ENCODE measurements around the gene DENND6B. TPM values are rescaled to one million over a fixed set of nuclear protein-coding genes. Genes with fewer than 3 reads are reported as not detected.

The DENND6B gene
- total and polyA plus RNA-seq, 2 of the 13 experiments (the other 11 are each of a cell fraction or from before 2014, with no cell fraction given): 0.95 to 3.8 TPM

DNA sequence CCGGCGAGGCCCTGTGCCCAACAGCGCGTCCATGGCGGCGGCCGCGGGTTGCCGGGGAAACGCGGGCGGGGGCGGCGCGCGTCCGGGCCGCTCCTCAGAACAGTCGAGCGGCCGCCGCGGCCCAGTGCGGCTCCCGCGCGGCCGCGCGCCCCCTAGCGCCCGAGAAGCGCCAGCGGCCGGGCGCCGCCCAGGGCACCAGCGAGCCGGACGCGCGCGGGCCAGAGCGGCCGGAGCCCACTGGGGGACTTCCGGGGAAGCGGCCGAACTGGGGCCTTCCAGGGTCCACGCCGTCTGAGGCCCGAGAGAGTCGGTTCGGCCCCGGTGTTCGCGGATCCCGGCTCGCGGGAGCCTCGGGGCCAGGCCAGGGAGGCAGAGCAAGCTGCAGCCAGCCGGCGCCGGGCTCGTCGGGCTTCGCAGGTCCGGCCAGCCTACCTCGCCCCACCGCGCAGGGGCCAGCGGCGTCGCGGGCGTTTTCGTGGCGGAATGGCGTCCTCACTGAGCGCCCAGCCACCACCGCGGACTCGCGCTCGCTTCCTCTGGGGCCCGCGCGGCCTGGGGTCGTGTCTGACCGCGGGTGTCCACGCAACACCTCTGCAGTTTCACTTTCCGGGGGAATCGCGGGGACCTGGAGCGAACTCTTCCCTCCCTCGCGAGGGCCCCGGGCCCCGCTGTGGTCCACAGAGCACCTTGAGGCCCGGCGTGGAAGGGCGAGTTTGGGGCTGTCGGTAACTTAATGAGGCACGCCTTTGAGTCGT, at the start of gene DENND6B (continued):
- TF ChIP-seq HNRNPH1 (optimal IDR thresholded peaks at IDR 0.05; ENCODE audit: low read depth, low read length): no peak
- TF ChIP-seq GLI4 (CRISPR knock-in tag; IDR thresholded peaks at IDR 0.05; ENCODE audit: borderline replicate concordance): peak; percentile 91; the same call in 1 of the 2 replicates
- no peak for TF ChIP-seq RBM22 (optimal IDR thresholded peaks at IDR 0.05; ENCODE audit: low read length)
- TF ChIP-seq, protein P1, sequence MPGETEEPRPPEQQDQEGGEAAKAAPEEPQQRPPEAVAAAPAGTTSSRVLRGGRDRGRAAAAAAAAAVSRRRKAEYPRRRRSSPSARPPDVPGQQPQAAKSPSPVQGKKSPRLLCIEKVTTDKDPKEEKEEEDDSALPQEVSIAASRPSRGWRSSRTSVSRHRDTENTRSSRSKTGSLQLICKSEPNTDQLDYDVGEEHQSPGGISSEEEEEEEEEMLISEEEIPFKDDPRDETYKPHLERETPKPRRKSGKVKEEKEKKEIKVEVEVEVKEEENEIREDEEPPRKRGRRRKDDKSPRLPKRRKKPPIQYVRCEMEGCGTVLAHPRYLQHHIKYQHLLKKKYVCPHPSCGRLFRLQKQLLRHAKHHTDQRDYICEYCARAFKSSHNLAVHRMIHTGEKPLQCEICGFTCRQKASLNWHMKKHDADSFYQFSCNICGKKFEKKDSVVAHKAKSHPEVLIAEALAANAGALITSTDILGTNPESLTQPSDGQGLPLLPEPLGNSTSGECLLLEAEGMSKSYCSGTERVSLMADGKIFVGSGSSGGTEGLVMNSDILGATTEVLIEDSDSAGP (CRISPR knock-in tag; IDR thresholded peaks at IDR 0.05; ENCODE audit: borderline replicate concordance): peak; percentile 45; the same call in 1 of the 2 replicates
- peak; percentile 71; the same call in 1 of the 2 replicates for TF ChIP-seq MYC (CRISPR knock-in tag; IDR thresholded peaks at IDR 0.05; ENCODE audit: borderline replicate concordance)
- no peak for TF ChIP-seq HNRNPUL1 (IDR thresholded peaks at IDR 0.05; ENCODE audit: low read depth, low read length)
- TF ChIP-seq, protein P2, sequence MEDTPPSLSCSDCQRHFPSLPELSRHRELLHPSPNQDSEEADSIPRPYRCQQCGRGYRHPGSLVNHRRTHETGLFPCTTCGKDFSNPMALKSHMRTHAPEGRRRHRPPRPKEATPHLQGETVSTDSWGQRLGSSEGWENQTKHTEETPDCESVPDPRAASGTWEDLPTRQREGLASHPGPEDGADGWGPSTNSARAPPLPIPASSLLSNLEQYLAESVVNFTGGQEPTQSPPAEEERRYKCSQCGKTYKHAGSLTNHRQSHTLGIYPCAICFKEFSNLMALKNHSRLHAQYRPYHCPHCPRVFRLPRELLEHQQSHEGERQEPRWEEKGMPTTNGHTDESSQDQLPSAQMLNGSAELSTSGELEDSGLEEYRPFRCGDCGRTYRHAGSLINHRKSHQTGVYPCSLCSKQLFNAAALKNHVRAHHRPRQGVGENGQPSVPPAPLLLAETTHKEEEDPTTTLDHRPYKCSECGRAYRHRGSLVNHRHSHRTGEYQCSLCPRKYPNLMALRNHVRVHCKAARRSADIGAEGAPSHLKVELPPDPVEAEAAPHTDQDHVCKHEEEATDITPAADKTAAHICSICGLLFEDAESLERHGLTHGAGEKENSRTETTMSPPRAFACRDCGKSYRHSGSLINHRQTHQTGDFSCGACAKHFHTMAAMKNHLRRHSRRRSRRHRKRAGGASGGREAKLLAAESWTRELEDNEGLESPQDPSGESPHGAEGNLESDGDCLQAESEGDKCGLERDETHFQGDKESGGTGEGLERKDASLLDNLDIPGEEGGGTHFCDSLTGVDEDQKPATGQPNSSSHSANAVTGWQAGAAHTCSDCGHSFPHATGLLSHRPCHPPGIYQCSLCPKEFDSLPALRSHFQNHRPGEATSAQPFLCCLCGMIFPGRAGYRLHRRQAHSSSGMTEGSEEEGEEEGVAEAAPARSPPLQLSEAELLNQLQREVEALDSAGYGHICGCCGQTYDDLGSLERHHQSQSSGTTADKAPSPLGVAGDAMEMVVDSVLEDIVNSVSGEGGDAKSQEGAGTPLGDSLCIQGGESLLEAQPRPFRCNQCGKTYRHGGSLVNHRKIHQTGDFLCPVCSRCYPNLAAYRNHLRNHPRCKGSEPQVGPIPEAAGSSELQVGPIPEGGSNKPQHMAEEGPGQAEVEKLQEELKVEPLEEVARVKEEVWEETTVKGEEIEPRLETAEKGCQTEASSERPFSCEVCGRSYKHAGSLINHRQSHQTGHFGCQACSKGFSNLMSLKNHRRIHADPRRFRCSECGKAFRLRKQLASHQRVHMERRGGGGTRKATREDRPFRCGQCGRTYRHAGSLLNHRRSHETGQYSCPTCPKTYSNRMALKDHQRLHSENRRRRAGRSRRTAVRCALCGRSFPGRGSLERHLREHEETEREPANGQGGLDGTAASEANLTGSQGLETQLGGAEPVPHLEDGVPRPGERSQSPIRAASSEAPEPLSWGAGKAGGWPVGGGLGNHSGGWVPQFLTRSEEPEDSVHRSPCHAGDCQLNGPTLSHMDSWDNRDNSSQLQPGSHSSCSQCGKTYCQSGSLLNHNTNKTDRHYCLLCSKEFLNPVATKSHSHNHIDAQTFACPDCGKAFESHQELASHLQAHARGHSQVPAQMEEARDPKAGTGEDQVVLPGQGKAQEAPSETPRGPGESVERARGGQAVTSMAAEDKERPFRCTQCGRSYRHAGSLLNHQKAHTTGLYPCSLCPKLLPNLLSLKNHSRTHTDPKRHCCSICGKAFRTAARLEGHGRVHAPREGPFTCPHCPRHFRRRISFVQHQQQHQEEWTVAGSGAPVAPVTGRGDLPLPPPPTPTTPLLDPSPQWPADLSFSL (CRISPR knock-in tag; IDR thresholded peaks at IDR 0.05): no peak; the same call in 1 of the 2 replicates
- peak; percentile 85; the same call in 1 of the 2 replicates for TF ChIP-seq TSC22D2 (CRISPR knock-in tag; IDR thresholded peaks at IDR 0.05; ENCODE audit: borderline replicate concordance)
- peak; percentile 96 for TF ChIP-seq KLF13 (CRISPR knock-in tag; IDR thresholded peaks at IDR 0.05)
- no peak for TF ChIP-seq SMC3 (IDR thresholded peaks at IDR 0.05; ENCODE audit: low read length)
- TF ChIP-seq, protein P3, sequence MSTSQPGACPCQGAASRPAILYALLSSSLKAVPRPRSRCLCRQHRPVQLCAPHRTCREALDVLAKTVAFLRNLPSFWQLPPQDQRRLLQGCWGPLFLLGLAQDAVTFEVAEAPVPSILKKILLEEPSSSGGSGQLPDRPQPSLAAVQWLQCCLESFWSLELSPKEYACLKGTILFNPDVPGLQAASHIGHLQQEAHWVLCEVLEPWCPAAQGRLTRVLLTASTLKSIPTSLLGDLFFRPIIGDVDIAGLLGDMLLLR (CRISPR knock-in tag; IDR thresholded peaks at IDR 0.05): no peak
- no peak for TF ChIP-seq ATM (IDR thresholded peaks at IDR 0.05; ENCODE audit: borderline replicate concordance)
- TF ChIP-seq SCMH1 (CRISPR knock-in tag; IDR thresholded peaks at IDR 0.05; ENCODE audit: borderline replicate concordance): no peak
- TF ChIP-seq, protein P4, sequence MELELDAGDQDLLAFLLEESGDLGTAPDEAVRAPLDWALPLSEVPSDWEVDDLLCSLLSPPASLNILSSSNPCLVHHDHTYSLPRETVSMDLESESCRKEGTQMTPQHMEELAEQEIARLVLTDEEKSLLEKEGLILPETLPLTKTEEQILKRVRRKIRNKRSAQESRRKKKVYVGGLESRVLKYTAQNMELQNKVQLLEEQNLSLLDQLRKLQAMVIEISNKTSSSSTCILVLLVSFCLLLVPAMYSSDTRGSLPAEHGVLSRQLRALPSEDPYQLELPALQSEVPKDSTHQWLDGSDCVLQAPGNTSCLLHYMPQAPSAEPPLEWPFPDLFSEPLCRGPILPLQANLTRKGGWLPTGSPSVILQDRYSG (CRISPR knock-in tag; IDR thresholded peaks at IDR 0.05): 0 out of 2 replicates have a peak, but pooled peaks have one; percentile 71
- peak; percentile 71 for TF ChIP-seq ZNF678 (CRISPR knock-in tag; IDR thresholded peaks at IDR 0.05)
- TF ChIP-seq, protein P5, sequence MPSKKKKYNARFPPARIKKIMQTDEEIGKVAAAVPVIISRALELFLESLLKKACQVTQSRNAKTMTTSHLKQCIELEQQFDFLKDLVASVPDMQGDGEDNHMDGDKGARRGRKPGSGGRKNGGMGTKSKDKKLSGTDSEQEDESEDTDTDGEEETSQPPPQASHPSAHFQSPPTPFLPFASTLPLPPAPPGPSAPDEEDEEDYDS (CRISPR knock-in tag; IDR thresholded peaks at IDR 0.05): no peak
- TF ChIP-seq, protein P6, sequence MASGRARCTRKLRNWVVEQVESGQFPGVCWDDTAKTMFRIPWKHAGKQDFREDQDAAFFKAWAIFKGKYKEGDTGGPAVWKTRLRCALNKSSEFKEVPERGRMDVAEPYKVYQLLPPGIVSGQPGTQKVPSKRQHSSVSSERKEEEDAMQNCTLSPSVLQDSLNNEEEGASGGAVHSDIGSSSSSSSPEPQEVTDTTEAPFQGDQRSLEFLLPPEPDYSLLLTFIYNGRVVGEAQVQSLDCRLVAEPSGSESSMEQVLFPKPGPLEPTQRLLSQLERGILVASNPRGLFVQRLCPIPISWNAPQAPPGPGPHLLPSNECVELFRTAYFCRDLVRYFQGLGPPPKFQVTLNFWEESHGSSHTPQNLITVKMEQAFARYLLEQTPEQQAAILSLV (CRISPR knock-in tag; IDR thresholded peaks at IDR 0.05; ENCODE audit: borderline replicate concordance): no peak

All from HepG2 (cell line).